ENCODE data around the gene KATNAL2.

The KATNAL2 gene

DNA sequence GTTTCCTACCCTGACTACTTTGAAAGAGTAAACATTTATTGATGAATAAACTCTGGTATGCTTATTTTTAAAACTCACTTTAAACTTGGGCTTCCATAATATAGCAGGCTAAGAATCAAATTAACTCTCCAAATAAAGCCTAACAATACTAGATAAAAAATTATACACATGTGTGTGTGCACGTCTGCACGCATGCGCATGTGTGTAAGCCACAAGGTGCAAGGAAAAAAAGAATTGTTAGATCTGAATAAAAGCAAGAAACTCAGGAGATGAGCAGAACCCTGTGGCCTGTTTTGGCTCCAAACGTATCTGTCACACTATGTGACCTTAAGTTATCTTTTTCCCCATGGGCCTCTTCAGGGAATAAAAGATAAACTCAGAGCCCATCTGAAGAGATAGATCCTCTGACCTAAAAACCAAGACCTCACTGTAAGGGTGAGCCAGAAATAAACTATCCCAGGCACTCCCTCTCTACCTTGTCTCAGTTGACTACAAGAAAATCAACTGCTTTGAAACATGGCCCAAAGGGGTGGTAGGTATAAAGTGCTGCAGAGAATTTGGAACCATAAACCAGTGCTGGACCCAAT lies 226.6 kb downstream of the KATNAL2 start:
- TF ChIP-seq GATA3 (IDR thresholded peaks at IDR 0.05; ENCODE audit: low read depth, low read length), result no peak
- no peak for TF ChIP-seq GATA2 (IDR thresholded peaks at IDR 0.05; ENCODE audit: low read depth, low read length)

DNA sequence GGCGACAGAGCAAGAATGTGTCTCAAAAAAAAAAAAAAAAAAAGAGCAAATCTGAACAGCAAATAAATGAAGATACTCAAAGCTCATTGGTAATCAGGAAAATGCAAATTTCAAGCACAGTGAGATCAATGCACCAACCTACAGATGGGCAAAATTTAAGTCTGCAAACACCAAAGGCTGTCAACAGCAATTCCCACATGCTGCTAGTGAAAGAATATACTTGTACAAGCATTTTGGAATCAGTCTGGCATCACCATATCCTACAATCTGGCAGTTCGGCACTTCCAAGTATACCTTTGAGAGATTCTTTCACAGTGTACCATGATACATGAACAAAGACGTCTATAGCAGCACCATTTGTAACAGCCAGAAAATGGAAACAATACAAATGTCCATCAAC lies 228.8 kb downstream of the KATNAL2 start:
- TF ChIP-seq GATA2 (IDR thresholded peaks at IDR 0.05; ENCODE audit: low read depth, low read length) (no peak), GATA3 (IDR thresholded peaks at IDR 0.05; ENCODE audit: low read depth, low read length) (no peak)

DNA sequence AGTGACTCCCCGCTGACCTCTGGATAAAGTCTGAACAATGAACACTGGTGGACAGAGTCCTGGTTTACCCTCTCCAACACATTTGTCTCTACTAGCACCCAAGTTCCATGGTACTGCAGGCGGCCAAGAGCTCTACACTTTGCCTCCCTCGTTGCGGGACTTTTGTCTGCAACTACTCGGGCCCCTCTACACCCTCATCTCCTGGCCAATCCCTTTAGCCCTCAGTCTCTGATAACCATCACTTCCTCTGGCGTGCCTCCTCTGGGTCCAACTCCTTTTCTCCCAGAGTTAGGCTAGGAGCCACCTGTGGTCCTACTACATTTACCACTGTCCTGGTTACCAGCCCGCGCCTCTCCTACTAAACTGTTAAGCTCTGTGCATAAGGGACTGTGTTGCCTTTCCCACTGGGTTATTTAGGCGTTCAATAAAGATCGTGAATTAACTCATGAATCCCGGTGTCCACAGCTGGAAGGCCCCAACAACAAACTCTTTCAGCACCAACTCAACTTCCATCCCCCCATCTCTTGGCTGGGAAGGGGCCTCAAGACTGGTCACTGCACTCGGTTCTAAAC lies 232.1 kb downstream of the KATNAL2 start:
- TF ChIP-seq GATA2 (IDR thresholded peaks at IDR 0.05; ENCODE audit: low read depth, low read length), result peak; percentile 81
- no peak for TF ChIP-seq GATA3 (IDR thresholded peaks at IDR 0.05; ENCODE audit: low read depth, low read length)

DNA sequence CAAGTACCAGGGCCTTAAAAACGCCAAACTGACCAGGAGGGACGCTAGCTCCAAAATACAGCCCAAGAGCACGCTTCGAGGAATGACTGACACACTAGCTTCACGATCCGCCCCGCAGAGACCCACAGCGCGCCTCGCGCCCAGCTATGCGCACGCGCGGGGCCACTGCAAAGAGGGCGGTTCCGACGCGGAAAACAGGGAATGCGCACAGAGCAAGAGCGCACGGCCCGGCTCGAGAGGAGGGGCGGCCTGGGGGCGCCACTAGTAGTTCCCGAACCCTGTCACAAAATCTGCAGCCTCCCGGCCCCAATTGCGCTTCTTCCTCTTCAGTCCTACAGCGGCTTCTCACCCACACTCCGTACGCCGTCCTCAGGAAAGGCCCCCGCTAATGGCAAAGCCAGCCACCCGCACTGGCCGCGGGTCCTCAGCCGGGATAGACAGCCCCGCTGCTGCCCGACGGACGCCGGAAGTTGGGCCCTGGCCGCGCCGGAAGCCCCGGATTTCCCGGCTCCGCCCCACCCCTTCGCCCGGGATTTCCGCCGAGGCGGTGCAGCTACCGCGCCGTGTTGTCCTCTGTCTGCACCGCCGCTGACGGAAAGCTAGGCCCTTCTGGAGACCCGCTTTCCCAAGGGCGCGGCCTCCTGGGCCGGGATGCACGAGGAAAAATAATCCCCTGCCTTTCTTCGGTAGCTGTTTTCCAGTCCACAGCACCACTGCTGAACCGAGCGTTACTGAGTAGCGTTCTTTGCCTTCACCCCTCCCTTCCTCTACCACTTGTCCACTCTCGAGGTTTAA lies 232.8 kb downstream of the KATNAL2 start, which contains the start of gene HDHD2:
Gene HDHD2 (minus strand): TSS at position 472 of the 795 bp plus-strand sequence. CDS start 14,061 bp downstream, outside the sequence.
- TF ChIP-seq GATA2 (IDR thresholded peaks at IDR 0.05; ENCODE audit: low read depth, low read length) (no peak), GATA3 (IDR thresholded peaks at IDR 0.05; ENCODE audit: low read depth, low read length) (no peak)

DNA sequence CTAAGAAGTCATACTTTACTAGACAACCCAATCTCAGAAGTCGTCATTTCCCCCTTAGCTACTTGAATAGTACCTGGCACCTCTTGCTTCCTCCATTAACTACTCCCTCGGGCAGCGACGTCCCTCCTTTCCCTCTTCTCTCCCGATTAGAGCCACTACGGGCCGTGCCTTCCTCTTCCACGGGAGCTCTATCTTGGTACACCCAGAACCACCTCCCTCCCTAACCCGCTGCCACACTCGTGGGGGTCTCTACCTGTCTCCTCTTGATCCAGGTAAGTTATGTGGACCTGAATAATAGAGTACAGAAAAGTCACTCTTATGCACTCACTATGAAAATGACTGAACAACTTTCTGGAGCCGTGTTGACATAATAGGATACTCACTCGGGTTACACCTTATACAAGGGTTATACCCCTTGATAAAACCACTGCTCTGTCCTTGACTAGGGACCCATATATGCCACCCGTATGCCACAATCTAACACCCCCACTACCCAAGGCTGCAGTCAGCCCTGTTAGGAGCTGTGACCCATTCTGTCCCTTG lies 233.5 kb downstream of the KATNAL2 start:
- TF ChIP-seq GATA3 (IDR thresholded peaks at IDR 0.05; ENCODE audit: low read depth, low read length) (no peak), GATA2 (IDR thresholded peaks at IDR 0.05; ENCODE audit: low read depth, low read length) (no peak)

DNA sequence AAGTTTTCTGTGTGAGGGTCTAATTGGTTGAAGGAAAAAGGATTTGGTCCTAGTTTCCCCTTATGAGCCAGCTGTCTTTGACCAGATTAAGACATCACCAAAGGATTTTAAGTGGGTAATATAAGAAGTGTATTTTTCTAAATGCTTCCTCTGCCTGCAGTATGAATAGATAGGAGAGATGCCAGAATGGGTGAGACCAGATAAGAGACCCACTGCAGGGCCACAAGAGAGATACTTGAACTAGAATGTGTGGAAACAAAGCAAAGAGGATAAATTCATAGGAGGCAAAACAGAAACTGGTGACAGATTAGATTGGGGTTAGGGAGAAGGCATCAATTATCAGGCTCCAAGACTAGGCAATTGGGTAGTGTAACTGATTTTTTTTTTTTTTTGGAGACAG lies 234.0 kb downstream of the KATNAL2 start:
- TF ChIP-seq GATA3 (IDR thresholded peaks at IDR 0.05; ENCODE audit: low read depth, low read length), result no peak
